ENCODE data around the gene GPR158. TPM values are rescaled to one million over a fixed set of nuclear protein-coding genes. Genes with fewer than 3 reads are reported as not detected.

GPR158 gene
- total RNA-seq, 3 donors from 2014 or later (not counting 1 experiment from before 2014, with no cell fraction given), result not detected

GRCh38 chr10:25575343-25575742 is 400.5 kb downstream of the GPR158 start:
- Histone ChIP-seq H3K4me3 (ENCODE audit: low read length) (no peak overlapping the region), H3K27me3 (ENCODE audit: control insufficient read depth, insufficient read depth, low read length) (no peaks in the 10 kb centered on the region), H3K36me3 (ENCODE audit: control insufficient read depth, insufficient read depth, low read length) (no peaks in the 10 kb centered on the region), H3K9me3 (ENCODE audit: control insufficient read depth, insufficient read depth, low read length) (no peaks in the 10 kb centered on the region), H3K4me1 (ENCODE audit: control insufficient read depth, insufficient read depth, low read length) (no peaks in the 10 kb centered on the region), H3K27ac (ENCODE audit: low read length) (no peak overlapping the region)
- Mint-ChIP-seq H3K4me1 (no peaks in the 10 kb centered on the region), H3K4me3 (no peak overlapping the region), H3K36me3 (no peaks in the 10 kb centered on the region), H3K27me3 (ENCODE audit: low read depth in 2 of 2) (no peaks in the 10 kb centered on the region), H3K27ac (no peak overlapping the region), H3K9me3 (peaks cover 0 to 13% of the 10 kb centered on the region in 2 donors)
- DNase-seq, result no peak
- ATAC-seq, result no peak
- no peak for TF ChIP-seq CTCF (IDR thresholded peaks at IDR 0.05)
- 65% methylated on average over 7 of the region's 7 CpGs for WGBS (ENCODE audit: insufficient coverage)
- intact Hi-C loops (cut with micrococcal nuclease), result no loop called here

GRCh38 chr10:25578061-25578460 is 403.3 kb downstream of the GPR158 start:
- ATAC-seq, result no peak
- Mint-ChIP-seq H3K27me3 (ENCODE audit: low read depth in 2 of 2) (no peaks in the 10 kb centered on the region), H3K36me3 (no peaks in the 10 kb centered on the region), H3K27ac (no peak overlapping the region), H3K4me3 (no peak overlapping the region), H3K4me1 (no peaks in the 10 kb centered on the region), H3K9me3 (peaks cover 0 to 11% of the 10 kb centered on the region in 2 donors)
- H3K4me3 ChIP-seq (ENCODE audit: low read length), result no peak overlapping the region
- DNase-seq, result no peak
- H3K27ac ChIP-seq (ENCODE audit: low read length), result no peak overlapping the region
- no peaks in the 10 kb centered on the region for H3K9me3 ChIP-seq (ENCODE audit: control insufficient read depth, insufficient read depth, low read length)
- no peaks in the 10 kb centered on the region for H3K36me3 ChIP-seq (ENCODE audit: control insufficient read depth, insufficient read depth, low read length)
- 92% methylated on average over 4 of the region's 4 CpGs for WGBS (ENCODE audit: insufficient coverage)
- H3K27me3 ChIP-seq (ENCODE audit: control insufficient read depth, insufficient read depth, low read length), result no peaks in the 10 kb centered on the region
- intact Hi-C loops (cut with micrococcal nuclease), result no loop called here
- H3K4me1 ChIP-seq (ENCODE audit: control insufficient read depth, insufficient read depth, low read length), result no peaks in the 10 kb centered on the region
- no peak for TF ChIP-seq CTCF (IDR thresholded peaks at IDR 0.05)

GRCh38 chr10:25582961-25583360 is 408.2 kb downstream of the GPR158 start:
- no peaks in the 10 kb centered on the region for H3K27me3 Mint-ChIP-seq (ENCODE audit: low read depth in 2 of 2)
- Histone ChIP-seq H3K4me1 (ENCODE audit: control insufficient read depth, insufficient read depth, low read length) (no peaks in the 10 kb centered on the region), H3K27me3 (ENCODE audit: control insufficient read depth, insufficient read depth, low read length) (no peaks in the 10 kb centered on the region), H3K27ac (ENCODE audit: low read length) (no peak overlapping the region), H3K9me3 (ENCODE audit: control insufficient read depth, insufficient read depth, low read length) (no peaks in the 10 kb centered on the region), H3K36me3 (ENCODE audit: control insufficient read depth, insufficient read depth, low read length) (no peaks in the 10 kb centered on the region), H3K4me3 (ENCODE audit: low read length) (no peak overlapping the region)
- no peak overlapping the region for H3K27ac Mint-ChIP-seq
- no peaks in the 10 kb centered on the region for H3K4me1 Mint-ChIP-seq
- no peaks in the 10 kb centered on the region for H3K36me3 Mint-ChIP-seq
- DNase-seq (no peak), ATAC-seq (no peak)
- H3K9me3 Mint-ChIP-seq, result peaks cover 4 to 10% of the 10 kb centered on the region in 2 donors
- H3K4me3 Mint-ChIP-seq, result no peak overlapping the region
- TF ChIP-seq CTCF (IDR thresholded peaks at IDR 0.05), result no peak
- WGBS (ENCODE audit: insufficient coverage), result 83% methylated on average over 6 of the region's 6 CpGs
- intact Hi-C loops (cut with micrococcal nuclease), result no loop called here

GRCh38 chr10:25600651-25601050 is 425.9 kb downstream of the GPR158 start:
- no peaks in the 10 kb centered on the region for H3K36me3 Mint-ChIP-seq
- H3K9me3 ChIP-seq (ENCODE audit: control insufficient read depth, insufficient read depth, low read length), result no peaks in the 10 kb centered on the region
- no peaks in the 10 kb centered on the region for H3K27me3 ChIP-seq (ENCODE audit: control insufficient read depth, insufficient read depth, low read length)
- TF ChIP-seq CTCF (IDR thresholded peaks at IDR 0.05), result no peak
- no peak overlapping the region for H3K27ac ChIP-seq (ENCODE audit: low read length)
- H3K4me3 ChIP-seq (ENCODE audit: low read length), result no peak overlapping the region
- no peaks in the 10 kb centered on the region for H3K4me1 ChIP-seq (ENCODE audit: control insufficient read depth, insufficient read depth, low read length)
- no peak overlapping the region for H3K4me3 Mint-ChIP-seq
- no peaks in the 10 kb centered on the region for H3K27me3 Mint-ChIP-seq (ENCODE audit: low read depth in 2 of 2)
- ATAC-seq, result no peak
- no peak overlapping the region for H3K27ac Mint-ChIP-seq
- no peaks in the 10 kb centered on the region for H3K36me3 ChIP-seq (ENCODE audit: control insufficient read depth, insufficient read depth, low read length)
- peaks cover 5 to 10% of the 10 kb centered on the region in 2 donors for H3K9me3 Mint-ChIP-seq
- intact Hi-C loops (cut with micrococcal nuclease), result no loop called here
- H3K4me1 Mint-ChIP-seq, result no peaks in the 10 kb centered on the region
- 81% methylated on average over 4 of the region's 4 CpGs for WGBS (ENCODE audit: insufficient coverage)
- no peak for DNase-seq

Data from natural killer cell (primary cell).